HepG2 (cell line): ENCODE data around the gene KANK4. TPM values are rescaled to one million over a fixed set of nuclear protein-coding genes. Genes with fewer than 3 reads are reported as not detected.

Experiments used
- GLI4 ChIP-seq: sonication (generic); formaldehyde crosslinking; IDR thresholded peaks from 2 replicates; pipeline ENCODE4 v1.5.1; 2020; ENCODE audit warnings: missing genetic modification reagents, mild to moderate bottlenecking, moderate library complexity, borderline replicate concordance
- GZF1 ChIP-seq: sonication (generic); formaldehyde crosslinking; IDR thresholded peaks from 2 replicates; pipeline ENCODE4 v1.5.1; 2020; ENCODE audit warnings: mild to moderate bottlenecking, missing genetic modification reagents
- HDAC1 ChIP-seq: sonication (generic); formaldehyde crosslinking; IDR thresholded peaks from 2 replicates; pipeline ENCODE4 v1.5.1; 2020; ENCODE audit warnings: mild to moderate bottlenecking, missing genetic modification reagents
- MAZ ChIP-seq, 2 experiments: sonication (generic) in 1 of 2; formaldehyde crosslinking in 1 of 2; IDR thresholded peaks; 2 replicates each; pipeline versions ENCODE4 v1.5.0 to v1.6.1; 2012 to 2020; ENCODE audit warnings: low read depth in 2 of 2, mild to moderate bottlenecking in 2 of 2, borderline replicate concordance in 1 of 2, improper control_type of control experiment in 1 of 2, low read length in 1 of 2, missing genetic modification reagents in 1 of 2, moderate library complexity in 1 of 2
- MTF1 ChIP-seq: sonication (generic); formaldehyde crosslinking; IDR thresholded peaks from 2 replicates; pipeline ENCODE4 v1.5.0; 2020; ENCODE audit warnings: missing genetic modification reagents
- RORA ChIP-seq: sonication (generic); formaldehyde crosslinking; IDR thresholded peaks from 2 replicates; pipeline ENCODE4 v1.5.0; 2020; ENCODE audit warnings: mild to moderate bottlenecking, missing genetic modification reagents, moderate library complexity
- SETDB1 ChIP-seq: sonication (generic); formaldehyde crosslinking; IDR thresholded peaks from 2 replicates; pipeline ENCODE4 v1.5.1; 2020; ENCODE audit warnings: missing genetic modification reagents, mild to moderate bottlenecking, borderline replicate concordance
- SRSF4 ChIP-seq: fragments of 200-400 bp; formaldehyde crosslinking; IDR thresholded peaks from one replicate; pipeline ENCODE4 v1.6.1; 2018; ENCODE audit warnings: mild to moderate bottlenecking, low read depth, low read length, moderate library complexity; ENCODE audit not compliant: poor library complexity, severe bottlenecking
- ZNF235 ChIP-seq: sonication (generic); formaldehyde crosslinking; IDR thresholded peaks from 2 replicates; pipeline ENCODE4 v1.8.1; 2023; ENCODE audit warnings: mild to moderate bottlenecking, missing genetic modification reagents, borderline replicate concordance
- ZNF350 ChIP-seq: sonication (generic); formaldehyde crosslinking; IDR thresholded peaks from 2 replicates; pipeline ENCODE4 v1.4.0; 2020; ENCODE audit warnings: mild to moderate bottlenecking, low read depth, missing genetic modification reagents, borderline replicate concordance
- ZNF761 ChIP-seq: sonication (generic); formaldehyde crosslinking; conservative IDR thresholded peaks from 2 replicates; pipeline ENCODE4 v1.4.0; 2020; ENCODE audit warnings: mild to moderate bottlenecking, missing genetic modification reagents
- polyA plus RNA-seq, 8 experiments: library from polyadenylated mRNA; depleted of rRNA in 3 of 8; stranded (reverse) in 7 of 8; unstranded in 1 of 8; fragments of >200 nt; fragmentation: Illumina TruSeq in 4 of 8; extraction: Trizol in 4 of 8; gene quantifications; 2 replicates each; pipeline versions ENCODE4 v1.2.1 to v1.2.3, GENCODE V29; 2011 to 2016; ENCODE audit warnings: low read depth in 4 of 8, missing spikeins in 1 of 8, mixed read lengths in 1 of 8; ENCODE audit not compliant: insufficient read depth in 1 of 8
- total RNA-seq, 5 experiments: library from RNA; depleted of rRNA; stranded (reverse); fragments of >200 nt; fragmentation: Illumina TruSeq; extraction: Trizol; gene quantifications; 2 replicates each; pipeline ENCODE4 v1.2.3, GENCODE V29; 2016; ENCODE audit warnings: low read depth in 1 of 5
- TF ChIP-seq, protein P1 (sequence below): sonication (generic); formaldehyde crosslinking; IDR thresholded peaks from 2 replicates; pipeline ENCODE4 v1.4.0; 2020; ENCODE audit warnings: mild to moderate bottlenecking, missing genetic modification reagents
- TF ChIP-seq, protein P2 (sequence below): sonication (generic); formaldehyde crosslinking; IDR thresholded peaks from 2 replicates; pipeline ENCODE4 v1.4.0; 2020; ENCODE audit warnings: missing genetic modification reagents, borderline replicate concordance
- TF ChIP-seq, protein P3 (sequence below): sonication (generic); formaldehyde crosslinking; IDR thresholded peaks from 2 replicates; pipeline ENCODE4 v1.4.0; 2020; ENCODE audit warnings: missing genetic modification reagents
- TF ChIP-seq, protein P4 (sequence below): sonication (generic); formaldehyde crosslinking; IDR thresholded peaks from 2 replicates; pipeline ENCODE4 v1.8.1; 2023; ENCODE audit warnings: missing genetic modification reagents, inconsistent platforms, borderline replicate concordance

KANK4 gene
- total and polyA plus RNA-seq, 2 of the 13 experiments (the other 11 are each of a cell fraction or from before 2014, with no cell fraction given) = 16.1 to 25.7 TPM

DNA sequence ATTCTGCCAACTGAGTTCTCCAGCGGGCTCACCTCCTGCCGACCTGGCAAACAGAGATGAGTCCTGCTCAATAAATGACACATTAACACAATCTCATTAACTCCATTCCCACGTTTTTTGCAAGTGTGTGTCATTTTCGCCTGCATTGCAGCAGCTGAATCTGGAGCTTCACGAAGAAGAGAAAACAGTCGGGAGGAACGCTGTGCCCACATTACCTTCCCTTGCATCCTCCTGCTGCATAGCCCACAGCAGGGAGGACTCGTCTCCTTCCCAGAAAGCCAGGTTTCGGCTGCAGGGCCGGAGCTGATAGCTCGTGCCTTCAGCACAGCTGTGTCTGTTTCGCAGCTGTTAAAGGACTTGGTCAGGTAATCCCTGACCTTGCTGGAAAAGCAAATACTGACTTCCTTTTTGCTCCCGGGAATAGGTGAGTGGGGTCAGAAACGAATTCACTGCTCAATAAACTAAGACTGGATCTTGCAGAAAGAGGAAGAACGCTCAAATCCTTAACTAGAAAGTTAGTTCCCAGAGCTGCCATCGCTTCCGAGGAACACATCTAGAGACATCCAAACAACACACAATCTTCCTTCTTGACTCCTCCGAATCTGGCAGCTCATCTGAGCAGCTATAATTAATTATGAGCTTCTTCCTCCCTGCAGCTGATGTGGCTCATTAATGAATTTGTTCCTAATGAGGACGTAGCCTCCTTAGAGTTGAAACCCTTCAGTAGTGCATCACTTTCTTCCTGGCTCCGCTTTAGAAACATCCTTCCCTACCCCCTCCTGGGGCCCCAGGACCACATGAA is 33.0 kb downstream of the KANK4 start (continued):
- TF ChIP-seq, protein P1, sequence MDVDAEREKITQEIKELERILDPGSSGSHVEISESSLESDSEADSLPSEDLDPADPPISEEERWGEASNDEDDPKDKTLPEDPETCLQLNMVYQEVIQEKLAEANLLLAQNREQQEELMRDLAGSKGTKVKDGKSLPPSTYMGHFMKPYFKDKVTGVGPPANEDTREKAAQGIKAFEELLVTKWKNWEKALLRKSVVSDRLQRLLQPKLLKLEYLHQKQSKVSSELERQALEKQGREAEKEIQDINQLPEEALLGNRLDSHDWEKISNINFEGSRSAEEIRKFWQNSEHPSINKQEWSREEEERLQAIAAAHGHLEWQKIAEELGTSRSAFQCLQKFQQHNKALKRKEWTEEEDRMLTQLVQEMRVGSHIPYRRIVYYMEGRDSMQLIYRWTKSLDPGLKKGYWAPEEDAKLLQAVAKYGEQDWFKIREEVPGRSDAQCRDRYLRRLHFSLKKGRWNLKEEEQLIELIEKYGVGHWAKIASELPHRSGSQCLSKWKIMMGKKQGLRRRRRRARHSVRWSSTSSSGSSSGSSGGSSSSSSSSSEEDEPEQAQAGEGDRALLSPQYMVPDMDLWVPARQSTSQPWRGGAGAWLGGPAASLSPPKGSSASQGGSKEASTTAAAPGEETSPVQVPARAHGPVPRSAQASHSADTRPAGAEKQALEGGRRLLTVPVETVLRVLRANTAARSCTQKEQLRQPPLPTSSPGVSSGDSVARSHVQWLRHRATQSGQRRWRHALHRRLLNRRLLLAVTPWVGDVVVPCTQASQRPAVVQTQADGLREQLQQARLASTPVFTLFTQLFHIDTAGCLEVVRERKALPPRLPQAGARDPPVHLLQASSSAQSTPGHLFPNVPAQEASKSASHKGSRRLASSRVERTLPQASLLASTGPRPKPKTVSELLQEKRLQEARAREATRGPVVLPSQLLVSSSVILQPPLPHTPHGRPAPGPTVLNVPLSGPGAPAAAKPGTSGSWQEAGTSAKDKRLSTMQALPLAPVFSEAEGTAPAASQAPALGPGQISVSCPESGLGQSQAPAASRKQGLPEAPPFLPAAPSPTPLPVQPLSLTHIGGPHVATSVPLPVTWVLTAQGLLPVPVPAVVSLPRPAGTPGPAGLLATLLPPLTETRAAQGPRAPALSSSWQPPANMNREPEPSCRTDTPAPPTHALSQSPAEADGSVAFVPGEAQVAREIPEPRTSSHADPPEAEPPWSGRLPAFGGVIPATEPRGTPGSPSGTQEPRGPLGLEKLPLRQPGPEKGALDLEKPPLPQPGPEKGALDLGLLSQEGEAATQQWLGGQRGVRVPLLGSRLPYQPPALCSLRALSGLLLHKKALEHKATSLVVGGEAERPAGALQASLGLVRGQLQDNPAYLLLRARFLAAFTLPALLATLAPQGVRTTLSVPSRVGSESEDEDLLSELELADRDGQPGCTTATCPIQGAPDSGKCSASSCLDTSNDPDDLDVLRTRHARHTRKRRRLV = no peak
- TF ChIP-seq, protein P2, sequence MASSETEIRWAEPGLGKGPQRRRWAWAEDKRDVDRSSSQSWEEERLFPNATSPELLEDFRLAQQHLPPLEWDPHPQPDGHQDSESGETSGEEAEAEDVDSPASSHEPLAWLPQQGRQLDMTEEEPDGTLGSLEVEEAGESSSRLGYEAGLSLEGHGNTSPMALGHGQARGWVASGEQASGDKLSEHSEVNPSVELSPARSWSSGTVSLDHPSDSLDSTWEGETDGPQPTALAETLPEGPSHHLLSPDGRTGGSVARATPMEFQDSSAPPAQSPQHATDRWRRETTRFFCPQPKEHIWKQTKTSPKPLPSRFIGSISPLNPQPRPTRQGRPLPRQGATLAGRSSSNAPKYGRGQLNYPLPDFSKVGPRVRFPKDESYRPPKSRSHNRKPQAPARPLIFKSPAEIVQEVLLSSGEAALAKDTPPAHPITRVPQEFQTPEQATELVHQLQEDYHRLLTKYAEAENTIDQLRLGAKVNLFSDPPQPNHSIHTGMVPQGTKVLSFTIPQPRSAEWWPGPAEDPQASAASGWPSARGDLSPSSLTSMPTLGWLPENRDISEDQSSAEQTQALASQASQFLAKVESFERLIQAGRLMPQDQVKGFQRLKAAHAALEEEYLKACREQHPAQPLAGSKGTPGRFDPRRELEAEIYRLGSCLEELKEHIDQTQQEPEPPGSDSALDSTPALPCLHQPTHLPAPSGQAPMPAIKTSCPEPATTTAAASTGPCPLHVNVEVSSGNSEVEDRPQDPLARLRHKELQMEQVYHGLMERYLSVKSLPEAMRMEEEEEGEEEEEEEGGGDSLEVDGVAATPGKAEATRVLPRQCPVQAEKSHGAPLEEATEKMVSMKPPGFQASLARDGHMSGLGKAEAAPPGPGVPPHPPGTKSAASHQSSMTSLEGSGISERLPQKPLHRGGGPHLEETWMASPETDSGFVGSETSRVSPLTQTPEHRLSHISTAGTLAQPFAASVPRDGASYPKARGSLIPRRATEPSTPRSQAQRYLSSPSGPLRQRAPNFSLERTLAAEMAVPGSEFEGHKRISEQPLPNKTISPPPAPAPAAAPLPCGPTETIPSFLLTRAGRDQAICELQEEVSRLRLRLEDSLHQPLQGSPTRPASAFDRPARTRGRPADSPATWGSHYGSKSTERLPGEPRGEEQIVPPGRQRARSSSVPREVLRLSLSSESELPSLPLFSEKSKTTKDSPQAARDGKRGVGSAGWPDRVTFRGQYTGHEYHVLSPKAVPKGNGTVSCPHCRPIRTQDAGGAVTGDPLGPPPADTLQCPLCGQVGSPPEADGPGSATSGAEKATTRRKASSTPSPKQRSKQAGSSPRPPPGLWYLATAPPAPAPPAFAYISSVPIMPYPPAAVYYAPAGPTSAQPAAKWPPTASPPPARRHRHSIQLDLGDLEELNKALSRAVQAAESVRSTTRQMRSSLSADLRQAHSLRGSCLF (CRISPR knock-in tag) = no peak
- TF ChIP-seq RORA (CRISPR knock-in tag) = no peak
- TF ChIP-seq, protein P3, sequence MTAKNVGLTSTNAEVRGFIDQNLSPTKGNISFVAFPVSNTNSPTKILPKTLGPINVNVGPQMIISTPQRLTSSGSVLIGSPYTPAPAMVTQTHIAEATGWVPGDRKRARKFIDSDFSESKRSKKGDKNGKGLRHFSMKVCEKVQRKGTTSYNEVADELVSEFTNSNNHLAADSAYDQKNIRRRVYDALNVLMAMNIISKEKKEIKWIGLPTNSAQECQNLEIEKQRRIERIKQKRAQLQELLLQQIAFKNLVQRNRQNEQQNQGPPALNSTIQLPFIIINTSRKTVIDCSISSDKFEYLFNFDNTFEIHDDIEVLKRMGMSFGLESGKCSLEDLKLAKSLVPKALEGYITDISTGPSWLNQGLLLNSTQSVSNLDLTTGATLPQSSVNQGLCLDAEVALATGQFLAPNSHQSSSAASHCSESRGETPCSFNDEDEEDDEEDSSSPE = no peak
- TF ChIP-seq SRSF4 = no peak
- no peak for TF ChIP-seq SETDB1 (CRISPR knock-in tag)
- no peak for TF ChIP-seq MAZ (IDR thresholded peaks at IDR 0.05; ENCODE audit: borderline replicate concordance, low read depth, low read length)
- no peak for TF ChIP-seq MAZ (CRISPR knock-in tag; IDR thresholded peaks at IDR 0.05; ENCODE audit: low read depth)
- no peak for TF ChIP-seq ZNF350
- no peak for TF ChIP-seq ZNF761 (CRISPR knock-in tag)
- no peak for TF ChIP-seq MTF1
- 0 out of 2 replicates have a peak, but pooled peaks have one; percentile 24 for TF ChIP-seq HDAC1
- TF ChIP-seq, protein P4, sequence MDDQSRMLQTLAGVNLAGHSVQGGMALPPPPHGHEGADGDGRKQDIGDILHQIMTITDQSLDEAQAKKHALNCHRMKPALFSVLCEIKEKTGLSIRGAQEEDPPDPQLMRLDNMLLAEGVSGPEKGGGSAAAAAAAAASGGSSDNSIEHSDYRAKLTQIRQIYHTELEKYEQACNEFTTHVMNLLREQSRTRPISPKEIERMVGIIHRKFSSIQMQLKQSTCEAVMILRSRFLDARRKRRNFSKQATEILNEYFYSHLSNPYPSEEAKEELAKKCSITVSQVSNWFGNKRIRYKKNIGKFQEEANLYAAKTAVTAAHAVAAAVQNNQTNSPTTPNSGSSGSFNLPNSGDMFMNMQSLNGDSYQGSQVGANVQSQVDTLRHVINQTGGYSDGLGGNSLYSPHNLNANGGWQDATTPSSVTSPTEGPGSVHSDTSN (CRISPR knock-in tag) = no peak
- no peak for TF ChIP-seq GLI4 (CRISPR knock-in tag)
- no peak for TF ChIP-seq ZNF235
- TF ChIP-seq GZF1 (CRISPR knock-in tag) = no peak
